HUES6 (cell line): ENCODE measurements around the gene PTPRM.

Source experiments
- H3K27ac ChIP-seq: 2 replicates; pipeline ENCODE4 v1.7.0; 2013; ENCODE audit warnings: low read depth, mild to moderate bottlenecking, low read length, inconsistent platforms
- H3K27me3 ChIP-seq: 2 replicates; pipeline ENCODE4 v1.6.1; 2013; ENCODE audit warnings: low read length; ENCODE audit not compliant: control insufficient read depth, insufficient read depth
- H3K36me3 ChIP-seq: 2 replicates; pipeline ENCODE4 v1.6.1; 2013; ENCODE audit warnings: low read length; ENCODE audit not compliant: control insufficient read depth, insufficient read depth
- H3K4me1 ChIP-seq: 2 replicates; pipeline ENCODE4 v1.6.1; 2013; ENCODE audit warnings: low read length; ENCODE audit not compliant: control insufficient read depth, insufficient read depth
- H3K4me3 ChIP-seq: 2 replicates; pipeline ENCODE4 v1.5.1; 2013; ENCODE audit warnings: low read depth, low read length
- H3K9ac ChIP-seq: one replicate; pipeline ENCODE4 v1.6.1; 2013; ENCODE audit warnings: mild to moderate bottlenecking, low read length
- H3K9me3 ChIP-seq: 2 replicates; pipeline ENCODE4 v1.6.1; 2013; ENCODE audit warnings: low read depth, low read length; ENCODE audit not compliant: control insufficient read depth, insufficient read depth

The PTPRM gene

GRCh38 chr18:8231316-8231715, 664.2 kb downstream of the PTPRM start:
- peaks cover 22% of the 10 kb centered on the region for H3K9me3 ChIP-seq
- no peak overlapping the region for H3K27ac ChIP-seq
- no peaks in the 10 kb centered on the region for H3K36me3 ChIP-seq
- H3K9ac ChIP-seq: no peak overlapping the region
- H3K4me1 ChIP-seq: peaks cover 11% of the 10 kb centered on the region; the same call in 1 of the 2 replicates
- no peaks in the 10 kb centered on the region for H3K27me3 ChIP-seq
- no peak overlapping the region for H3K4me3 ChIP-seq

- H3K27ac ChIP-seq: peak overlapping the region; percentile 54; the same call in 1 of the 2 replicates
- H3K4me1 ChIP-seq: peaks cover 11% of the 10 kb centered on the region; the same call in 1 of the 2 replicates
- H3K27me3 ChIP-seq: no peaks in the 10 kb centered on the region
- peaks cover 16% of the 10 kb centered on the region; the same call in 1 of the 2 replicates for H3K9me3 ChIP-seq
- H3K36me3 ChIP-seq: no peaks in the 10 kb centered on the region
- no peak overlapping the region for H3K9ac ChIP-seq
- H3K4me3 ChIP-seq: no peak overlapping the region
Observed at GRCh38 chr18:8232791-8233190, 665.7 kb downstream of the PTPRM start.

- H3K27me3 ChIP-seq: no peaks in the 10 kb centered on the region
- H3K9ac ChIP-seq: no peak overlapping the region
- no peaks in the 10 kb centered on the region for H3K36me3 ChIP-seq
- peaks cover 15% of the 10 kb centered on the region; the same call in 1 of the 2 replicates for H3K4me1 ChIP-seq
- H3K27ac ChIP-seq: no peak overlapping the region
- no peak overlapping the region for H3K4me3 ChIP-seq
- peaks cover 14% of the 10 kb centered on the region; the same call in 1 of the 2 replicates for H3K9me3 ChIP-seq
Observed at GRCh38 chr18:8235894-8236293, 668.8 kb downstream of the PTPRM start.

GRCh38 chr18:8238507-8238906, 671.4 kb downstream of the PTPRM start:
- Histone ChIP-seq H3K27ac (no peak overlapping the region), H3K9ac (no peak overlapping the region), H3K36me3 (no peaks in the 10 kb centered on the region), H3K4me3 (no peak overlapping the region), H3K4me1 (peaks cover 4% of the 10 kb centered on the region; the same call in 1 of the 2 replicates), H3K27me3 (no peaks in the 10 kb centered on the region), H3K9me3 (peaks cover 14% of the 10 kb centered on the region; the same call in 1 of the 2 replicates)

GRCh38 chr18:8241731-8242130, 674.6 kb downstream of the PTPRM start:
- no peak overlapping the region for H3K27ac ChIP-seq
- H3K4me1 ChIP-seq: peaks cover 4% of the 10 kb centered on the region; the same call in 1 of the 2 replicates
- H3K36me3 ChIP-seq: no peaks in the 10 kb centered on the region
- no peaks in the 10 kb centered on the region for H3K27me3 ChIP-seq
- H3K9ac ChIP-seq: no peak overlapping the region
- 0 out of 2 replicates have a peak, but pooled peaks cover 3% of the 10 kb centered on the region for H3K9me3 ChIP-seq
- H3K4me3 ChIP-seq: no peak overlapping the region

DNA sequence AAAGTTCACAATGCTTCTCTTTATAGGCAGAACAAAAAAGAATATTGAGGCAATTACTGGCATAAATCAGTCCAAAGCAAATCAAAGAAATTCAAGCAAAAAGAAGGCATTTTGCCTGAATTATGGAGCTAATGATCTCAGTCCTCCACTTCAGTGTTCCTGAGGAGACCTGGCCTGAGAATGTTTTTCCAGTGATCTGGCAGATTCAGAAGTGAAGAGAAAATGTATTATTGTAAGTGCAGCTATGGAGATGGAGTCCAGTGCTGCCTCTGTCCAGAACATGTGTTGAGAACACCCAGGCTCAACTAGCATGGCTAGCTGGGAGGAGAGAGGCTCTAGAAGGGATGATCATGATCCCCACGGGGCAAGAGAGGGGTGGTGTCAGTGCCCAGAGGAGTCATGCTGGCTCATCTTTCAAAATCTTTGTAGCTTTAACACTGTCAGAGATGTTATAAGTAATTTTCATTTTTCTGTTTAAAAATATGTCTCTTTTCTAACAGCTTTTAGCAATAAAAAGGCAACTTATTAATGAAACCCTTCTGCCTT, 675.1 kb downstream of the PTPRM start:
- H3K27me3 ChIP-seq: no peaks in the 10 kb centered on the region
- H3K4me3 ChIP-seq: no peak overlapping the region
- no peak overlapping the region for H3K27ac ChIP-seq
- peaks cover 4% of the 10 kb centered on the region; the same call in 1 of the 2 replicates for H3K4me1 ChIP-seq
- no peak overlapping the region for H3K9ac ChIP-seq
- 0 out of 2 replicates have a peak, but pooled peaks cover 3% of the 10 kb centered on the region for H3K9me3 ChIP-seq
- no peaks in the 10 kb centered on the region for H3K36me3 ChIP-seq

- no peak overlapping the region for H3K27ac ChIP-seq
- H3K9ac ChIP-seq: no peak overlapping the region
- H3K27me3 ChIP-seq: no peaks in the 10 kb centered on the region
- no peaks in the 10 kb centered on the region for H3K36me3 ChIP-seq
- H3K9me3 ChIP-seq: no peaks in the 10 kb centered on the region
- peaks cover 26% of the 10 kb centered on the region for H3K4me1 ChIP-seq
- no peak overlapping the region for H3K4me3 ChIP-seq
Observed at GRCh38 chr18:8247700-8248099, 680.6 kb downstream of the PTPRM start.

DNA sequence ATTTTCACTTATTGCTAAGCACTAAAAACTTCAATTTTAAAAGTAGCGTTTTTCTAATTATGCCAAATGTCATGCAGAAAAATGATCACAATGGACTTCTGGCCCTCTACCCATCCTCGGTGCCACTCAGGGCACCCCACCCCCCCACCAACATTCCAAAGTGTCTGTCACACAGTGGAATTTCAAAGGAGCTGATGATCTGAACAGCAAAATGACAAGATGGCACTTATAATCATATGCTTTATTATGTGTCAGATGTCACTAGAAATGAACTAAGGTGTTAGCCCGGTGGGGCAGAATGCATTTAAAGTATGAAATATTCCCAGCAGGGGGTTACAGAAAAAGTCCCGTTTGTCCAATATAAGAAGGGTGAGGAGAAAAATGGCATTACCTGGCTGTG, 681.5 kb downstream of the PTPRM start:
- no peaks in the 10 kb centered on the region for H3K27me3 ChIP-seq
- no peak overlapping the region for H3K9ac ChIP-seq
- H3K9me3 ChIP-seq: no peaks in the 10 kb centered on the region
- no peak overlapping the region for H3K27ac ChIP-seq
- peaks cover 31% of the 10 kb centered on the region for H3K4me1 ChIP-seq
- H3K4me3 ChIP-seq: no peak overlapping the region
- no peaks in the 10 kb centered on the region for H3K36me3 ChIP-seq

DNA sequence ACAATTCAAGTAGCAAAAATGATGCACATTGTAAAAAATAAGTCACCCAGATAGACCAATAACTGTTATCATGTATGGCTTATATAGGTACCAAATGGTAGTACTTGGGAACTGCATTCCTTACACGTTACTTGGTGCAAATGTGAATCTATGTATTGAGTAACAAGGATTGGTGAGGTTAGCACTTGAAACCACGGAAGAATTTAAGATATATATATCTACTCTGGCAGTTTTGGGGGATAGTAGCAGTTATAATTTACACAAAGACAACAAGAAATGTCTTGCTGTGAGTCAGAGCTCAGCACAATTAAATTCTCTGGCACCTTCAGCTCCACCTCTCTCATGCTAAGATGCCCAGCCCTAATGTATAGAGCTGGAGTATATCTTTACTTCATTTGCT, 682.7 kb downstream of the PTPRM start:
- Histone ChIP-seq H3K36me3 (no peaks in the 10 kb centered on the region), H3K4me1 (peaks cover 31% of the 10 kb centered on the region), H3K9me3 (no peaks in the 10 kb centered on the region), H3K4me3 (no peak overlapping the region), H3K9ac (no peak overlapping the region), H3K27me3 (no peaks in the 10 kb centered on the region), H3K27ac (no peak overlapping the region)

- Histone ChIP-seq H3K9ac (no peak overlapping the region), H3K4me1 (peaks cover 30% of the 10 kb centered on the region), H3K36me3 (no peaks in the 10 kb centered on the region), H3K27ac (no peak overlapping the region), H3K4me3 (no peak overlapping the region), H3K27me3 (no peaks in the 10 kb centered on the region), H3K9me3 (no peaks in the 10 kb centered on the region)
Observed at GRCh38 chr18:8252371-8252770, 685.3 kb downstream of the PTPRM start.

GRCh38 chr18:8253944-8254343, 686.8 kb downstream of the PTPRM start:
- H3K9me3 ChIP-seq: no peaks in the 10 kb centered on the region
- H3K9ac ChIP-seq: no peak overlapping the region
- no peak overlapping the region for H3K27ac ChIP-seq
- H3K36me3 ChIP-seq: no peaks in the 10 kb centered on the region
- H3K4me3 ChIP-seq: no peak overlapping the region
- H3K4me1 ChIP-seq: peaks cover 29% of the 10 kb centered on the region
- H3K27me3 ChIP-seq: no peaks in the 10 kb centered on the region
